ENCODE data around the gene ELP1. TPM values are rescaled to one million over a fixed set of nuclear protein-coding genes. Genes with fewer than 3 reads are reported as not detected.

The ELP1 gene
- 32.5 and 40.9 TPM in 2 replicates for total RNA-seq

DNA sequence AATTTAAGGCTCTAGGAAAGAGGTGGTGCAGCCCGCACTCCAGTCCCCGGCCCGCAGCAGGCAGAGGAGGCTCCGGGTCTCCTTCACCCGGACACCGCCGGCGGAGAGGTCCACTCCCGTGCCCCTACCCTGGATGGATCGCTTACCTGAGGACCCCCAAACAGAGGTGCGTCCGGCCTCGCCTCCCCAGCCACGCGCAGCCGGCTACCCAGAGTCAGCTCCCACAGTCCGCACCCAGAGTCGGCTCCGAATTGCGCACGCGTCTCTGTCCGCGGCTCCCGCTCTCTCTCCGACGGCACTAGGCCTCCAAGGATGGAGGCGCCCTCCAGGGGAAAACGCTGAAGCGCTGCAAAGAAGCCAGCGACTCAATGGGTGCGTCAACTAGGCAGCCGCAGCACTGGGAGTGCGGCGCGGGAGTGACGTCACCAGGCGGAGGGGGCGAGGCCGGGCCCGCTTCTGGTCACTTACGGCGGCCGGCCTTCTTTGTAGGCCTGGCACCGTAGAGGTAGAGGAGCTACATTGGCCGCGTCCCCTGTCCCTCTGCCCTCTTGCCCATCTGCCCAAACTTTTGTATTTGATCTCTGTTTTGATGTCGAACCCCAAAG is at the start of gene ELP1:
ELP1 (minus strand) TSS at position 407 of the 605 bp plus-strand sequence. CDS start 2,978 bp downstream, outside the sequence.

DNA sequence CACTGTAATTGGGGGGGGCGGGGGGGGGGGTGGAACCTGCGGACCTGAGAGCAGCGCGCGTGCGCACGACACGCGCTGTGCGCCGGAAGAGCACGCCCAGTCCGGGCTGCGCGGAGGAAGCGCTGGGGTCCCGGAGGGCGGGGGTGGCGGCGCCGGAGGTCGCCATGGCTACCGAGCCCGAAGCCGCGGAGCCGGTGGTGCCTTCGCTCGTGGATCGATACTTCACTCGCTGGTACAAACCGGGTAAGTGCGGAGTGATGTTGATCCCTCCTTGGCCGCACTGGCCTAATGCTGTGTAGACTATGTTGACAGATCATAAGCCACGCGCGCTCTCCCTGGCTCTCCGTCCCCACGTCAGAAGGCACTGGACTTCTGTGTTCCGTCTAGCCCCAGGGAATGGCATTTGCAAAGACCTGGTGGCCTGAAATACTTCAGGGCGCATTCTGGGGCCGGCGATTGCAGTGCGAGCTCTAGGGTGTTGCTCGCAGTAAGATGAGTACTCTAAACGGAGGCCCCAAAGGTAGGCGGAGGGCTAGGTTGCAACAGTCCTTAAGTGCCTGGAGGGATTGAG is 484 bp upstream of the ELP1 start, which contains the start of gene ABITRAM:
ABITRAM (plus strand) TSS at position 78 of the 571 bp plus-strand sequence; CDS start at position 165, 87 bp downstream.

GRCh38 chr9:108861997-108862396 is 71.9 kb downstream of the ELP1 start, which contains the start of gene ACTL7A:
ACTL7A (plus strand) TSS chr9:108862266; CDS start chr9:108862323, 57 bp downstream.

GRCh38 chr9:108855888-108856287 is 78.0 kb downstream of the ELP1 start, which contains the start of gene ACTL7B:
ACTL7B (minus strand) TSS chr9:108855986; CDS start chr9:108855930, 56 bp downstream.

Other genes with a start within 250 kb of the ELP1 start
- under 0.01 TPM in 1 of 2 replicates, not detected in the other for gene ACTL7B, start 78.1 kb downstream of the ELP1 start, total RNA-seq
- not detected in 2 replicates for gene ACTL7A, start 71.9 kb downstream of the ELP1 start, total RNA-seq
- 3.8 and 4.2 TPM in 2 replicates for gene ABITRAM, start 276 bp upstream of the ELP1 start, total RNA-seq
- gene CTNNAL1, start 79.4 kb upstream of the ELP1 start, total RNA-seq, result 114 and 136 TPM in 2 replicates
- gene TMEM245, start 185.8 kb upstream of the ELP1 start, total RNA-seq, result 76.3 and 87.1 TPM in 2 replicates
- under 0.01 TPM in 2 replicates for gene FRRS1L, start 233.1 kb upstream of the ELP1 start, total RNA-seq

Data from dermis lymphatic vessel endothelial cell (primary cell).